Activated naive CD8-positive, alpha-beta T cell (primary cell): ENCODE data around the gene NCKAP5.

Experiments used
- H3K27ac Mint-ChIP-seq: one replicate; pipeline ENCODE4 v1.8.0; 2021; ENCODE audit warnings: mixed read lengths
- H3K27me3 Mint-ChIP-seq: one replicate; pipeline ENCODE4 v1.8.0; 2021; ENCODE audit warnings: mixed read lengths
- H3K36me3 Mint-ChIP-seq: one replicate; pipeline ENCODE4 v1.8.0; 2021; ENCODE audit warnings: mixed read lengths
- H3K4me1 Mint-ChIP-seq: one replicate; pipeline ENCODE4 v1.8.0; 2021; ENCODE audit warnings: low read depth, mixed read lengths
- H3K4me3 Mint-ChIP-seq: one replicate; pipeline ENCODE4 v1.8.0; 2021; ENCODE audit warnings: mild to moderate bottlenecking, mixed read lengths
- H3K9me3 Mint-ChIP-seq: one replicate; pipeline ENCODE4 v1.8.0; 2021; ENCODE audit warnings: low read depth, mixed read lengths

Gene NCKAP5

DNA sequence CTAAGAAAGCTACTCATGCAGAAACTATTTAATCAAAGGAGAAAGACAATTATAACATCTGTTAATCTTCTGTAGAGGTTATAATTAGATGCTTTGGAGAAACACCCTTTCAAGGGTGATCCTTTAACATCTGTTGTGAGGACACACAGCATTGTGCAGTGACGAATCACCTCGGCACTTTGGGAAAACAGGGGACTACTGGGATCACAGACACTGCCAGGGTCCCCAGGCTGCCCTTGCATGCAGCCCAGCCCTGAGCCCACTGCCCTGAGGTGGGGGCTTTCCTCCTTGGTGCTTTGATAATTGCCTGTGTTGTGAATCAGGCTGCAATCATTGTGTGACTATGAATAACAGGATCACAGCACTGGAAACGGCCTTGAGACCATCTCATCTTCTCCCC lies 10.6 kb downstream of the NCKAP5 start:
- no peak overlapping the region for H3K27ac Mint-ChIP-seq
- H3K4me1 Mint-ChIP-seq = no peaks in the 10 kb centered on the region
- H3K36me3 Mint-ChIP-seq = no peaks in the 10 kb centered on the region
- H3K27me3 Mint-ChIP-seq = peaks cover 2% of the 10 kb centered on the region
- H3K9me3 Mint-ChIP-seq = no peaks in the 10 kb centered on the region
- no peak overlapping the region for H3K4me3 Mint-ChIP-seq

DNA sequence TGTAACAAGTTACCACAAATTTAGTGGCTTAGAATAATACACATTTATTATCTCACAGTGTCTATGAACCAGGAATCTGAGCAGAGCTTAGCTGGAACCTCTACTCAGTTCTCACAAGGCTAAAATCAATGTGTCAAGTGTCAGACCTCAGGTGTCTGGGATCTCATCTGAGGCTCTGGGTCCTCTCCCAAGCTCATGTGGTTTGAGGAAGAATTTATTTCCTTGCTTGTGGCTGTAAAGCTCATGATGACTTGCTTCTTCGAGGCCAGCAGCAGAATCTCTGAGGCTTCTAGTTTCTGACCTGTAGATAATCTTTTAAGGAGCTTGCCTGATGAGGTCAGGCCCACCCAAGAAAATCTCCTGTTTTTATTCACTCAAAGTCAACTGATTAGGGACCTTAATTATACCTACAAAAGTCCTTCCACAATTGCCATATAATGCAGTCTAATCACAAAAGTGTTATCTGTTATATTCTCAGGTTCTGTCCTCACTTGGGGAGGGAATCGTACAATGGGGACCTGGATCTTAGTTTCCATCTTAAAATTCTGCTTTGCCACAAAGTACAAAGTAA lies 14.3 kb downstream of the NCKAP5 start:
- H3K9me3 Mint-ChIP-seq = no peaks in the 10 kb centered on the region
- H3K27me3 Mint-ChIP-seq = peaks cover 2% of the 10 kb centered on the region
- no peak overlapping the region for H3K27ac Mint-ChIP-seq
- no peaks in the 10 kb centered on the region for H3K4me1 Mint-ChIP-seq
- H3K4me3 Mint-ChIP-seq = no peak overlapping the region
- H3K36me3 Mint-ChIP-seq = no peaks in the 10 kb centered on the region

DNA sequence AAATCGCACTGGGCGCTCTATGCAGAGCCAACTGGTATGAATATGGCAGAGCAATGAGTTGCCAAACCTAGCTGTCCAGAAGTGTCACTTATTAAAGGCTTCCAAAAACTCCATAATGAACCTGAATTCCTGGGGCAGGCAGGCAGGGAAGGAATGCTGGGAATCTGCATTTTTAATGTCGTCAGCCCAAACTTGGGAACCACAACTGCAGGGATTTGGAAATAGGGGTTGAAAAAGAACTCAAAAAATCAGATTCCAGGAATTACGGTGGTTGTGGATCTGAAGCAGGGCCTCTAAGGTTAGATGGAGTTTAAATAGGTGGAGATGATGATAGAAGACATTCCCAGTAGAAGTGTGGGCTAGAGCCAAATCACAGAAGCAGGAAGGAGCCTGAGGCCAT lies 15.0 kb downstream of the NCKAP5 start:
- Mint-ChIP-seq H3K27me3 (peaks cover 2% of the 10 kb centered on the region), H3K9me3 (no peaks in the 10 kb centered on the region), H3K4me3 (no peak overlapping the region), H3K4me1 (no peaks in the 10 kb centered on the region), H3K36me3 (no peaks in the 10 kb centered on the region), H3K27ac (no peak overlapping the region)

DNA sequence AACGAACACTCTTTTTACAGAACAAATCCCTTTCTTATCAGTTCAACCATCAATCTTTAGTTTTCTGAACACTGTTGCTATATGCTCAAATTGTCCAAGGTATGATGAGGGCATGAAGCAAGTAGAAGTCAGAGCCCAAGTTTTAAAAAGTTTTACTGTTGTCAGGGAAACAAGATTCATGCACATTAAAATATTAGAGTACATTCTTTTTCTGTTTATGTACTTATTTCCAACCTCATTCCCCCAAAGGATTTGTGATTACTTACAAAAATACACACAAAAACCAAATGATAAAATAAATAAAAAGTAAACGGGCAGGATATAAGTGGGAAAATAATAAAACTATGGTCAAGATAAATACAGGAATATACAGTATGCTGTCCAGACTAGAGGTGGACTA lies 15.4 kb downstream of the NCKAP5 start:
- H3K4me3 Mint-ChIP-seq = no peak overlapping the region
- H3K27me3 Mint-ChIP-seq = no peaks in the 10 kb centered on the region
- H3K27ac Mint-ChIP-seq = no peak overlapping the region
- no peaks in the 10 kb centered on the region for H3K4me1 Mint-ChIP-seq
- no peaks in the 10 kb centered on the region for H3K9me3 Mint-ChIP-seq
- H3K36me3 Mint-ChIP-seq = no peaks in the 10 kb centered on the region

DNA sequence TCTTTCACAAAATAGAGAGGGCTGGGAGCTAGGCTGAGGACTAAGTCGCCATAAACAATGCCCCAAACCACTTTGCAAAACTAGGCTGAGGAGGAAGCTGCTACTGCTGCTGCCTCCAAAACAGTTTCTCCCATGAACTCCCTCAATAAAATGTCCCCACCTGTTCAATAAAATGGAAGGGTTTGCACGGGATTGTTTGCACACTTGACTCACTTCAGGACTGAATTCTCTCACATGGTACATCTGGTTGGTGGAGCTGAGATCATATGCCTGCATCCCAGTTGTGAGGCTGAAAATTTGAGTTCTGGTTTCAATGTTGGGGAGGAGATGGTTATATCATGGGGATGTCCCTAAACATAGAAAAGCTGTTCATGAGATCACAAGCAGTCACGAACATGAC lies 26.5 kb downstream of the NCKAP5 start:
- Mint-ChIP-seq H3K27me3 (peaks cover 7% of the 10 kb centered on the region), H3K4me3 (no peak overlapping the region), H3K9me3 (peaks cover 9% of the 10 kb centered on the region), H3K27ac (no peak overlapping the region), H3K36me3 (no peaks in the 10 kb centered on the region), H3K4me1 (no peaks in the 10 kb centered on the region)

DNA sequence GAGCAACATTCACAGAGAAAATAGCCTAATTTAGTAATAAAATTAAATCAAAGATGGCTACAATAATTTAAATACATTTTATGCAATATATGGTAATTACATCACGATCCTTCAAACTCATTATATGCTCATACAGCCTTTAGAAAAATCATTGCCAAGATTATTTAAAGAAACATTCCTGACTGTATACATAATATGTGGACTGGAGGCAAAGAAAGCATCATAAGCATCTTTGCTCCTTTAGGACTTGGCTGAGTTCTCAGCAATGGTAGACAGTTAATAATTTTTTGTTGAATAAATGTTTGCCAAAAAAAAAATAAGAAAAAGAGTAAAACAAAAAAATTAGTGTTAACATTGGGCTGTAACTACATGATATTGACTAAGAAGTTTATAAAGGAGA lies 26.9 kb downstream of the NCKAP5 start:
- Mint-ChIP-seq H3K36me3 (no peaks in the 10 kb centered on the region), H3K4me1 (no peaks in the 10 kb centered on the region), H3K4me3 (no peak overlapping the region), H3K9me3 (peaks cover 9% of the 10 kb centered on the region), H3K27ac (no peak overlapping the region), H3K27me3 (peaks cover 7% of the 10 kb centered on the region)

DNA sequence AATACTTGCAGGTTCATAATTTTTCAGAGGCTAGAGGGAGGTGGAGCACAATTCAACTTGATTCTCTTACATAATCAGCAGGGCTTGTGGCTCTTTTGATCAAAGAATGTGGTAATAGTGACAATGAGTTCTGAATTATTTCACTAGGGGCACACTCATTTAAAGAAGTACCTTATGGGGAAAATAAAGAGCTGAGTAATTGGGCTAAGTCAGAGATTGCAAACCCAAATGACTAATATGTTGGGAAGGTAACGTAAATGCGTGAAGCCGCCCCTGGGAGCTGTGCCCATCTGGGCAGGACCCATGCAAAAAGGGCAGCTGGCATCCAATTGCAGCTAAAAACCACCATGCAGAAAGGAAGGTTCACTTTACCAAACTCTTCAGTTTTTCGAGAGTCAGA lies 35.3 kb downstream of the NCKAP5 start:
- H3K27me3 Mint-ChIP-seq = peaks cover 5% of the 10 kb centered on the region
- H3K4me1 Mint-ChIP-seq = no peaks in the 10 kb centered on the region
- no peaks in the 10 kb centered on the region for H3K36me3 Mint-ChIP-seq
- peaks cover 4% of the 10 kb centered on the region for H3K9me3 Mint-ChIP-seq
- no peak overlapping the region for H3K4me3 Mint-ChIP-seq
- H3K27ac Mint-ChIP-seq = no peak overlapping the region

DNA sequence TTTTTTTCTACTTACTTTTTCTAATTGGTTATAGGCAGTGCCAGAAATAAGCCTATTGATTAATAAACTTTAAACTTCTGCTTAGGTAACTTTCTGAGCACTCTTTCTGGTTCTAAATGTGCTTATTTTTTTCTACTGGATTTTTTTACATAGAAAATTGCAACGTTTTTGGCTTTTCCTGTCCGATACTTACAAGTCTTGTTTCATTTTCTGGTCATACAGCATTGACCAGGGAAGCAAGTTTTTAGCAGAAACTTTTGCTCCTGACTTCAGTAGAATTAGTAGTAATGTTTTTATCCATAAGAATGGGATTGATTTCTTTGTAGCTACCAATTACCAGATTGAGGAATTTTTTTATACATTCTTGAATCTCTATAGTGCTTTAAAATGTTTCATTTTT lies 36.9 kb downstream of the NCKAP5 start:
- Mint-ChIP-seq H3K4me1 (no peaks in the 10 kb centered on the region), H3K4me3 (no peak overlapping the region), H3K36me3 (no peaks in the 10 kb centered on the region), H3K27ac (no peak overlapping the region), H3K27me3 (no peaks in the 10 kb centered on the region), H3K9me3 (no peaks in the 10 kb centered on the region)

DNA sequence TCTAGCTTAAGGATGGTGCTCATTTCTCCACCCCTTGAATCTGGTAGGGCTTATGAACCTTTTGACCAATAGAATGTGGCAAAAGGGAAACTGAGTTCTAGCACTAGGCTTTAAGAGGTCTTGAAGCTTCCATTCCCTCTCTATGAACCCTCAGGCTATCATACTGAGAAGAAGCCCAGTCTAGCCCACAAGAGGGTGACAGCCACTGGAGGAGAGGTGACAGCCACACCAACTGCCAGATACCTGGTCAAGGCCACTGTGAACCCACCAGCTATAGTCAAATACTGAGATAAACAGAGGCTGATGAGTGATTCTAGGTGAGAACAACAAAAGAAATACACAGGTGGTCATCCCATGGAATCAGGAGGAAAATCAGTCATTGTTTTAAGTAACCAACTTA lies 37.6 kb downstream of the NCKAP5 start:
- Mint-ChIP-seq H3K4me1 (no peaks in the 10 kb centered on the region), H3K27me3 (no peaks in the 10 kb centered on the region)

DNA sequence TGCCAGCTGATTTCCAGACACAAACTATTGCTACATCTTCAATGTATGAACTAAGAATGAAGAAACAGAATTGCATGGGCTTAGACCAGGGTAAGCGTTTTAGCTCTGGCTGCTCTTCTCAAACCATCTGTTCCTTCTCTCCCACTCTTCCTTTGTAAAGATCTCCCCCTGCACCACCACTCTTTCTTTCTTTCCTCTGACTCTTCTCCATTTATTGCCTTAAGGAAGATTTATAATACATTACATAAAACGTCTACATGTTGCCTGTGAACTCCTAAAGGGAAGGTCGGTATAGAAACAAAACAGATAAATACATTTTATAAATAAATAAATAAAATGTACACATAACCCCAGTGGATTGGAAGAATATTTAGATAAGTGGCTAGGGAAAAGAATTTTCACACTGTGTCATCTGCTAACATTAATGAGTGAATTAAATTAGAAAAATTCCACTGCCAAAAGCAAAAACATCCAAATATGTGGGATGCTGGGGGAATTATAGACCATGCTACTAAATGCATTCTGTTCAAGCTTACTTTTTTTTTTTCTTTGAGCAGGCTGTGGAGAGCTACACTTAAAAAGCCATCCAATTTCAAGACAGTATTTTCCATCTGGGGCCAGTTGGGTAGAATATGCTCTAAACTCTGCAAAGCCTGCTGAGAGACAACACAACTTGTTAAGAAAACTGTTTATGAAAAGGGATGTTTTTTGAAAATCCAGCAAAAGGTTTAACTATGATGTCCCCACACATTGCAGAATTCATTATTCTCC lies 41.5 kb downstream of the NCKAP5 start:
- no peaks in the 10 kb centered on the region for H3K4me1 Mint-ChIP-seq
- no peaks in the 10 kb centered on the region for H3K27me3 Mint-ChIP-seq
- no peaks in the 10 kb centered on the region for H3K36me3 Mint-ChIP-seq
- H3K27ac Mint-ChIP-seq = no peak overlapping the region
- H3K9me3 Mint-ChIP-seq = no peaks in the 10 kb centered on the region
- H3K4me3 Mint-ChIP-seq = no peak overlapping the region

More for the DNA sequence above, 37.6 kb downstream of the NCKAP5 start:
- Mint-ChIP-seq H3K9me3 (no peaks in the 10 kb centered on the region), H3K27ac (no peak overlapping the region), H3K36me3 (no peaks in the 10 kb centered on the region), H3K4me3 (no peak overlapping the region)

DNA sequence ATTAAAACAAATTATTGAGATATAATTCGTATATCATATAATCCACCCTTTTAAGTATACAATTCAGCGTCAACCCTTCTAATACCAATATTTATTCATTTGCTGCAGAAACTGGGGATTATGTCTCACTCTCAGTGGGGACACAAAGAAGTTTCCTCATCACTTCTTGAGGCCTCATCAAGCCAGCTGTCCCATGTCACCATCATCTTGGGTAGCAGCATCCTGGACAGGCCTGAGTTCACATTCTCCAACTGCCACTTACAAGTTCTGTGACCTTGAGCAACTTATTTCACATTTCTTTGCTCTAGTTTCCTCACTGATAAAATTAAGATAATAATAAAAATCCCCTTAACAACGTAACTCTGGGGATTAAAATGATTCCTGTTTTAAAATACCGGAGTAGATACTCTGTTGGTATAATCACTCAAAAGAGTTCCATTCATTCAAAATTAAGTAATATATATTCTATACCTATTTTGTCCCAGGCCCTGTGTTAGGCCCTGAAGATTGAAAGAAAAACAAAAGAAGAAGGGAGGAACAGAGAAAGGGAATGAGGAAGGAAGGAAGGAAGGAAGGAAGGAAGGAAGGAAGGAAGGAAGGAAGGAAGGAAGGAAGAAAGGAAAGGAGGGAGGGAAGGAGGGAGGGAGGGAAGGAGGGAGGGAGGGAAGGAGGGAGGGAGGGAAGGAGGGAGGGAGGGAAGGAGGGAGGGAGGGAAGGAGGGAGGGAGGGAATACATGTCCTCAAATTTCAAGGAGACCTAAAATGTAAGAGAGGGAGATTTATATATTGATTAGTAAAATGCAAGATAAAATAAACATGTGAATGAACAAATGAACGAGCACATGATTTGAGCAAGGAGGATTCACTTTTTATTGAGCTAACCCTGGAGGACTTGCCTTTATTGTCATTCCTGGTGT lies 42.4 kb downstream of the NCKAP5 start:
- H3K36me3 Mint-ChIP-seq = no peaks in the 10 kb centered on the region
- H3K4me3 Mint-ChIP-seq = no peak overlapping the region
- H3K27ac Mint-ChIP-seq = no peak overlapping the region
- no peaks in the 10 kb centered on the region for H3K4me1 Mint-ChIP-seq
- H3K9me3 Mint-ChIP-seq = no peaks in the 10 kb centered on the region
- H3K27me3 Mint-ChIP-seq = no peaks in the 10 kb centered on the region

DNA sequence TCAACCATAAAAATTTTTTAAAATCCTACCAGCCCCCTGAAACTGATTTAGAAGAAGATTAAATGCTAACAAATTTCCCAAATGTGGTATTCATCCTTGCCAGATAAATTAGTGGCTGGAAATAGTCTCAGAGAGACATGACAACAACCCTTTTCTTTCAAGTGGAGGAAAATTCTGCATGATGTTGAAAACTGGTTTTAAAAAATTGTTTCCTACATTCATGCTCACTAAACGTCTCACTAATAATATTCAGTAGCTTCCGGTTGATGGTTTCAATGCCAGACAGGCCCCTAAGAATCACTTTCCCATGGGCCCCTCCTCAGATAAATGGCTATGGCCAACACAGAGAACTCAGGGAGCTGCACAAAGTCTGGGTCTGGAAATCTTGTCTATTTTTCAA lies 43.2 kb downstream of the NCKAP5 start:
- no peaks in the 10 kb centered on the region for H3K27me3 Mint-ChIP-seq
- H3K9me3 Mint-ChIP-seq = no peaks in the 10 kb centered on the region
- H3K36me3 Mint-ChIP-seq = no peaks in the 10 kb centered on the region
- no peak overlapping the region for H3K27ac Mint-ChIP-seq
- H3K4me1 Mint-ChIP-seq = no peaks in the 10 kb centered on the region
- H3K4me3 Mint-ChIP-seq = no peak overlapping the region

DNA sequence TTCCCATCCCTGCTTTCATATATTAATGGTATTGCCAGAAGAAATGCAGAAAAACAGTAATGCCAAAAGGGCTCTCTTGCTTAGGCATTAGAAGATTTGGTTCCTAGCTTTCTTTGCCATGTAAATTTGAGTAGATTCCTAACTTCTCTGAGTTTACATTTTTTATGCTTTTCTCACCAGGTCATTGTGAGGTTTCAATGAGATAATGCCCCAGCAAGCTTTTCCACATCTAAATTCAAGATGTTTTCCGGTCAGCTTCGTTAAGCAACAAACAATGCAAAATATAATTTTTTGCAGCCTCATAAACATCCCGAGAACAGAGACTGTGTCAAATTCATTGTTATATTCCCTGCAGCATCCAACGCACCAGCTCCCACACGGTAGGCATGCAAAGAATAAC lies 44.9 kb downstream of the NCKAP5 start:
- no peaks in the 10 kb centered on the region for H3K4me1 Mint-ChIP-seq
- H3K4me3 Mint-ChIP-seq = no peak overlapping the region
- H3K27me3 Mint-ChIP-seq = peaks cover 2% of the 10 kb centered on the region
- no peak overlapping the region for H3K27ac Mint-ChIP-seq
- H3K9me3 Mint-ChIP-seq = no peaks in the 10 kb centered on the region
- no peaks in the 10 kb centered on the region for H3K36me3 Mint-ChIP-seq

DNA sequence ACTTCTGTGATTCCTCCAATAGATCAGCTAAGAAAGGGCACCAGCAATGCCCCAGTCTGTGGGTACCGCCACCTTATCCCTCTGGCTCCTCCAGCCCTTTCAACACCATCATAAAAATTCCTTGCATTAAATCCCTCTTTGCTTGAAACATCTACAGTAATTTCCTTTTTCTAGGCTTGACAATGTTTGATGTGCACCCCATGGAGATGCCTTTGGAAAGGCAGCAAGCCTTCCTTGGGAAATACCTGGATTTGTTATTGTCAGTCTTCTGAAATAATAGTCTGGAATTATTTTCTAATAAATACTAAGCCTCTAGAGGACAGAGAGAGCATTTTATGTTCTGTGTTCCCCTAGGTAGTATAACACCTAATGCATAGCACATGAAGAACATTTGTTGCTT lies 46.1 kb downstream of the NCKAP5 start:
- Mint-ChIP-seq H3K9me3 (no peaks in the 10 kb centered on the region), H3K27ac (no peak overlapping the region), H3K27me3 (peaks cover 2% of the 10 kb centered on the region), H3K4me1 (no peaks in the 10 kb centered on the region), H3K4me3 (no peak overlapping the region), H3K36me3 (no peaks in the 10 kb centered on the region)

DNA sequence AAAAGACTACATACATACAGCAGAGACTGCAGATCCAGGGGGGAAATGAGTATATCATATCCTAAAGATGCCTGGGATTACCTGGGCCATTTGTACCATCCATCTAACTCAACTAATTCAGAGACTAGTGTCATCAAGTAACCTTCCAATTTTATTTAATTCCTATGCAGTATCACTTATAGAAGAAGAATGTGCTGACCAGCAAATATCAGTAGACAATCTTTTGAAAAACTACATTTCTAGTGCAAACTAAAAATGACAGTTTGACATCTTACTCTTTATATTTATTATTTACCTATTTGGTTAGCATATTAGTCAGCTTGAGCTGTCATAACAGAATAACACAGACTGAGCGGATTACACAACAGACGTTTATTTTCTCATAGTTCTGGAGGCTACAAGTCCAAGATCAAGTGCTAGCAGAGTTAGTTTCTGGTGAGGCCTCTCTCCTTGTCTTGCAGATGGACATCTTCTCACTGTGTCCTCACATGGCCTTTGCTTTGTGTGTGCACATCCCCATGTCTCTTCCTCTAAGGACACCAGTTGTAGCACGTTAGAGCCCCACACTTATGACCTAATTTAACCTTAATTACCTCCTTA lies 47.0 kb downstream of the NCKAP5 start:
- Mint-ChIP-seq H3K36me3 (no peaks in the 10 kb centered on the region), H3K27ac (no peak overlapping the region), H3K9me3 (no peaks in the 10 kb centered on the region), H3K4me3 (no peak overlapping the region), H3K27me3 (peaks cover 2% of the 10 kb centered on the region), H3K4me1 (no peaks in the 10 kb centered on the region)
